GM23338 (cell line): ENCODE measurements around the gene CHSY1. TPM values are rescaled to one million over a fixed set of nuclear protein-coding genes. Genes with fewer than 3 reads are reported as not detected.

Experiments
- ATAC-seq: fragments of 200-7000 bp; cut with Tn5 transposase; 3 replicates; pipeline ENCODE4 v1.9.1; 2020
- DNase-seq: peaks from one replicate; pipeline ENCODE4 v3.0.0-alpha.2; 2015; ENCODE audit warnings: low spot score
- H2AFZ ChIP-seq: fragments of 200-600 bp; sonication (generic); 2 replicates; pipeline ENCODE4 v1.8.0; 2016; ENCODE audit warnings: antibody characterized with exemption, mild to moderate bottlenecking, moderate library complexity
- H3F3A ChIP-seq: fragments of 200-600 bp; sonication (generic); replicated peaks from 2 replicates; pipeline ENCODE4 v1.8.0; 2017; ENCODE audit warnings: antibody characterized with exemption, mixed run types, low read depth
- H3K27ac ChIP-seq: fragments of 200-600 bp; sonication (generic); 2 replicates; pipeline ENCODE4 v1.6.1; 2016; ENCODE audit warnings: low read depth
- H3K27me3 ChIP-seq: fragments of 200-600 bp; sonication (generic); 2 replicates; pipeline ENCODE4 v1.8.0; 2016; ENCODE audit warnings: mild to moderate bottlenecking, mixed run types, moderate library complexity; ENCODE audit not compliant: insufficient read depth
- H3K36me3 ChIP-seq: fragments of 200-600 bp; sonication (generic); 2 replicates; pipeline ENCODE4 v1.8.0; 2016; ENCODE audit warnings: mild to moderate bottlenecking; ENCODE audit not compliant: insufficient read depth
- H3K4me1 ChIP-seq: fragments of 200-600 bp; sonication (generic); 2 replicates; pipeline ENCODE4 v1.8.0; 2016; ENCODE audit warnings: mild to moderate bottlenecking, moderate library complexity; ENCODE audit not compliant: insufficient read depth
- H3K4me2 ChIP-seq: fragments of 200-600 bp; sonication (generic); 2 replicates; pipeline ENCODE4 v1.7.1; 2017; ENCODE audit warnings: mixed run types
- H3K4me3 ChIP-seq: fragments of 200-600 bp; sonication (generic); 2 replicates; pipeline ENCODE4 v1.6.1; 2016; ENCODE audit warnings: mixed run types
- H3K79me2 ChIP-seq: fragments of 200-600 bp; sonication (generic); replicated peaks from 2 replicates; pipeline ENCODE4 v1.8.0; 2017; ENCODE audit warnings: mild to moderate bottlenecking; ENCODE audit not compliant: insufficient read depth
- H3K9me2 ChIP-seq: fragments of 200-600 bp; sonication (generic); 2 replicates; pipeline ENCODE4 v1.8.0; 2017; ENCODE audit not compliant: insufficient read depth
- H4K20me1 ChIP-seq: fragments of 200-600 bp; sonication (generic); replicated peaks from 2 replicates; pipeline ENCODE4 v1.8.0; 2017; ENCODE audit warnings: mild to moderate bottlenecking; ENCODE audit not compliant: insufficient read depth
- H3K27ac Mint-ChIP-seq: 2 replicates; pipeline ENCODE4 v1.8.0; 2020; ENCODE audit warnings: inconsistent platforms, mild to moderate bottlenecking, moderate library complexity, mixed read lengths
- H3K27me3 Mint-ChIP-seq: 3 replicates; pipeline ENCODE4 v1.8.0; 2022; ENCODE audit warnings: low read depth, mild to moderate bottlenecking, moderate library complexity, mixed read lengths, inconsistent platforms; ENCODE audit not compliant: insufficient read depth, poor library complexity
- H3K36me3 Mint-ChIP-seq: 3 replicates; pipeline ENCODE4 v1.8.0; 2021; ENCODE audit warnings: low read depth, mild to moderate bottlenecking, inconsistent platforms, moderate library complexity, mixed read lengths
- H3K4me1 Mint-ChIP-seq: 3 replicates; pipeline ENCODE4 v1.8.0; 2020; ENCODE audit warnings: mild to moderate bottlenecking, inconsistent platforms, mixed read lengths
- H3K4me3 Mint-ChIP-seq: 3 replicates; pipeline ENCODE4 v1.8.0; 2021; ENCODE audit warnings: moderate library complexity, mild to moderate bottlenecking, inconsistent platforms, mixed read lengths
- H3K9me3 Mint-ChIP-seq: 3 replicates; pipeline ENCODE4 v1.8.0; 2020; ENCODE audit warnings: moderate library complexity, mild to moderate bottlenecking, inconsistent platforms, mixed read lengths
- CREB1 ChIP-seq: fragments of 250-450 bp; sonication (Bioruptor Pico); IDR thresholded peaks from 2 replicates; pipeline ENCODE4 v1.5.0; 2020; ENCODE audit warnings: low read depth, mild to moderate bottlenecking, moderate library complexity
- EZH2 ChIP-seq: fragments of 200-600 bp; sonication (generic); IDR thresholded peaks from one replicate; pipeline ENCODE4 v1.8.0; 2017; ENCODE audit warnings: antibody characterized with exemption, mild to moderate bottlenecking, low read depth; ENCODE audit not compliant: unreplicated experiment
- EZH2phosphoT487 ChIP-seq: fragments of 200-600 bp; sonication (generic); IDR thresholded peaks from one replicate; pipeline ENCODE4 v1.8.1; 2018; ENCODE audit warnings: antibody characterized with exemption; ENCODE audit not compliant: unreplicated experiment
- JUNB ChIP-seq: IDR thresholded peaks from one replicate; pipeline ENCODE4 v1.6.1; 2016; ENCODE audit warnings: antibody characterized with exemption; ENCODE audit not compliant: unreplicated experiment
- NANOG ChIP-seq: IDR thresholded peaks from 2 replicates; pipeline ENCODE4 v1.6.1; 2016; ENCODE audit warnings: antibody characterized with exemption, borderline replicate concordance
- POLR2AphosphoS5 ChIP-seq: IDR thresholded peaks from 2 replicates; pipeline ENCODE4 v1.6.1; 2016; ENCODE audit warnings: antibody characterized with exemption, low read depth
- STAT1 ChIP-seq: IDR thresholded peaks from one replicate; pipeline ENCODE4 v1.6.1; 2016; ENCODE audit warnings: antibody characterized with exemption; ENCODE audit not compliant: unreplicated experiment
- ZNF114 ChIP-seq: fragments of 250-450 bp; sonication (Bioruptor Pico); IDR thresholded peaks from 2 replicates; pipeline ENCODE4 v1.5.0; 2020; ENCODE audit warnings: mild to moderate bottlenecking, moderate library complexity
- ZNF331 ChIP-seq: fragments of 250-450 bp; sonication (Bioruptor Pico); IDR thresholded peaks from 2 replicates; pipeline ENCODE4 v1.5.0; 2020; ENCODE audit warnings: low read depth, mild to moderate bottlenecking, moderate library complexity
- polyA plus RNA-seq: library from polyadenylated mRNA; unstranded; fragments of >200 nt; fragmentation: Nextera tagmentation; extraction: Ambion mirVana; gene quantifications from 2 replicates; pipeline ENCODE4 v1.2.1, GENCODE V29; 2016
- total RNA-seq: library from RNA; depleted of rRNA; stranded (reverse); fragments of >200 nt; shearing (Covaris generic); gene quantifications from 2 replicates; pipeline ENCODE4 v1.2.3, GENCODE V29; 2014
- TF ChIP-seq, protein P1 (sequence below): IDR thresholded peaks from one replicate; pipeline ENCODE4 v1.6.1; 2018; ENCODE audit warnings: antibody characterized with exemption; ENCODE audit not compliant: unreplicated experiment
- TF ChIP-seq, protein P2 (sequence below), 2 experiments: fragments of 200-600 bp in 1 of 2; sonication (generic) in 1 of 2; conservative IDR thresholded peaks; 2 replicates each; pipeline versions ENCODE4 v1.5.1 to v1.6.1; 2016 to 2017; ENCODE audit warnings: antibody characterized with exemption in 2 of 2, low read depth in 2 of 2, mild to moderate bottlenecking in 2 of 2, moderate library complexity in 1 of 2
- TF ChIP-seq, protein P3 (sequence below): fragments of 250-450 bp; sonication (Bioruptor Pico); IDR thresholded peaks from 2 replicates; pipeline ENCODE4 v1.5.0; 2020; ENCODE audit warnings: mild to moderate bottlenecking, moderate library complexity
- TF ChIP-seq, protein P4 (sequence below): IDR thresholded peaks from 2 replicates; pipeline ENCODE4 v1.6.1; 2016; ENCODE audit warnings: antibody characterized with exemption

The CHSY1 gene
- total and polyA plus RNA-seq, 2 experiments from 2014 or later = 9.8 to 47.7 TPM

GRCh38 chr15:101198800-101199199 lies 53.0 kb downstream of the CHSY1 start:
- Histone ChIP-seq H3K4me2 (peak overlapping the region; percentile 38), H3K4me3 (no peak overlapping the region), H3K27me3 (no peaks in the 10 kb centered on the region), H3K27ac (peak overlapping the region; percentile 76; the same call in 1 of the 2 replicates), H4K20me1 (peaks cover 43% of the 10 kb centered on the region), H3K36me3 (no peaks in the 10 kb centered on the region), H3K4me1 (peaks cover 48% of the 10 kb centered on the region), H3F3A (no peaks in the 10 kb centered on the region), H2AFZ (no peak overlapping the region), H3K9me2 (no peaks in the 10 kb centered on the region), H3K79me2 (peaks cover 85% of the 10 kb centered on the region)
- no peak overlapping the region for H3K4me3 Mint-ChIP-seq
- peak; percentile 24 for DNase-seq
- peaks cover 65% of the 10 kb centered on the region for H3K4me1 Mint-ChIP-seq
- TF ChIP-seq CREB1 (CRISPR knock-in tag) = no peak
- TF ChIP-seq NANOG = no peak
- TF ChIP-seq STAT1 = no peak
- no peak for TF ChIP-seq JUNB
- TF ChIP-seq, protein P1, sequence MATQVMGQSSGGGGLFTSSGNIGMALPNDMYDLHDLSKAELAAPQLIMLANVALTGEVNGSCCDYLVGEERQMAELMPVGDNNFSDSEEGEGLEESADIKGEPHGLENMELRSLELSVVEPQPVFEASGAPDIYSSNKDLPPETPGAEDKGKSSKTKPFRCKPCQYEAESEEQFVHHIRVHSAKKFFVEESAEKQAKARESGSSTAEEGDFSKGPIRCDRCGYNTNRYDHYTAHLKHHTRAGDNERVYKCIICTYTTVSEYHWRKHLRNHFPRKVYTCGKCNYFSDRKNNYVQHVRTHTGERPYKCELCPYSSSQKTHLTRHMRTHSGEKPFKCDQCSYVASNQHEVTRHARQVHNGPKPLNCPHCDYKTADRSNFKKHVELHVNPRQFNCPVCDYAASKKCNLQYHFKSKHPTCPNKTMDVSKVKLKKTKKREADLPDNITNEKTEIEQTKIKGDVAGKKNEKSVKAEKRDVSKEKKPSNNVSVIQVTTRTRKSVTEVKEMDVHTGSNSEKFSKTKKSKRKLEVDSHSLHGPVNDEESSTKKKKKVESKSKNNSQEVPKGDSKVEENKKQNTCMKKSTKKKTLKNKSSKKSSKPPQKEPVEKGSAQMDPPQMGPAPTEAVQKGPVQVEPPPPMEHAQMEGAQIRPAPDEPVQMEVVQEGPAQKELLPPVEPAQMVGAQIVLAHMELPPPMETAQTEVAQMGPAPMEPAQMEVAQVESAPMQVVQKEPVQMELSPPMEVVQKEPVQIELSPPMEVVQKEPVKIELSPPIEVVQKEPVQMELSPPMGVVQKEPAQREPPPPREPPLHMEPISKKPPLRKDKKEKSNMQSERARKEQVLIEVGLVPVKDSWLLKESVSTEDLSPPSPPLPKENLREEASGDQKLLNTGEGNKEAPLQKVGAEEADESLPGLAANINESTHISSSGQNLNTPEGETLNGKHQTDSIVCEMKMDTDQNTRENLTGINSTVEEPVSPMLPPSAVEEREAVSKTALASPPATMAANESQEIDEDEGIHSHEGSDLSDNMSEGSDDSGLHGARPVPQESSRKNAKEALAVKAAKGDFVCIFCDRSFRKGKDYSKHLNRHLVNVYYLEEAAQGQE = no peak
- TF ChIP-seq EZH2 = no peak
- TF ChIP-seq, protein P2, sequence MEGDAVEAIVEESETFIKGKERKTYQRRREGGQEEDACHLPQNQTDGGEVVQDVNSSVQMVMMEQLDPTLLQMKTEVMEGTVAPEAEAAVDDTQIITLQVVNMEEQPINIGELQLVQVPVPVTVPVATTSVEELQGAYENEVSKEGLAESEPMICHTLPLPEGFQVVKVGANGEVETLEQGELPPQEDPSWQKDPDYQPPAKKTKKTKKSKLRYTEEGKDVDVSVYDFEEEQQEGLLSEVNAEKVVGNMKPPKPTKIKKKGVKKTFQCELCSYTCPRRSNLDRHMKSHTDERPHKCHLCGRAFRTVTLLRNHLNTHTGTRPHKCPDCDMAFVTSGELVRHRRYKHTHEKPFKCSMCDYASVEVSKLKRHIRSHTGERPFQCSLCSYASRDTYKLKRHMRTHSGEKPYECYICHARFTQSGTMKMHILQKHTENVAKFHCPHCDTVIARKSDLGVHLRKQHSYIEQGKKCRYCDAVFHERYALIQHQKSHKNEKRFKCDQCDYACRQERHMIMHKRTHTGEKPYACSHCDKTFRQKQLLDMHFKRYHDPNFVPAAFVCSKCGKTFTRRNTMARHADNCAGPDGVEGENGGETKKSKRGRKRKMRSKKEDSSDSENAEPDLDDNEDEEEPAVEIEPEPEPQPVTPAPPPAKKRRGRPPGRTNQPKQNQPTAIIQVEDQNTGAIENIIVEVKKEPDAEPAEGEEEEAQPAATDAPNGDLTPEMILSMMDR (conservative IDR thresholded peaks at IDR 0.05; ENCODE audit: low read depth in 2 of 2) = no peak
- TF ChIP-seq ZNF331 (CRISPR knock-in tag) = no peak
- TF ChIP-seq POLR2AphosphoS5 = no peak
- TF ChIP-seq, protein P3, sequence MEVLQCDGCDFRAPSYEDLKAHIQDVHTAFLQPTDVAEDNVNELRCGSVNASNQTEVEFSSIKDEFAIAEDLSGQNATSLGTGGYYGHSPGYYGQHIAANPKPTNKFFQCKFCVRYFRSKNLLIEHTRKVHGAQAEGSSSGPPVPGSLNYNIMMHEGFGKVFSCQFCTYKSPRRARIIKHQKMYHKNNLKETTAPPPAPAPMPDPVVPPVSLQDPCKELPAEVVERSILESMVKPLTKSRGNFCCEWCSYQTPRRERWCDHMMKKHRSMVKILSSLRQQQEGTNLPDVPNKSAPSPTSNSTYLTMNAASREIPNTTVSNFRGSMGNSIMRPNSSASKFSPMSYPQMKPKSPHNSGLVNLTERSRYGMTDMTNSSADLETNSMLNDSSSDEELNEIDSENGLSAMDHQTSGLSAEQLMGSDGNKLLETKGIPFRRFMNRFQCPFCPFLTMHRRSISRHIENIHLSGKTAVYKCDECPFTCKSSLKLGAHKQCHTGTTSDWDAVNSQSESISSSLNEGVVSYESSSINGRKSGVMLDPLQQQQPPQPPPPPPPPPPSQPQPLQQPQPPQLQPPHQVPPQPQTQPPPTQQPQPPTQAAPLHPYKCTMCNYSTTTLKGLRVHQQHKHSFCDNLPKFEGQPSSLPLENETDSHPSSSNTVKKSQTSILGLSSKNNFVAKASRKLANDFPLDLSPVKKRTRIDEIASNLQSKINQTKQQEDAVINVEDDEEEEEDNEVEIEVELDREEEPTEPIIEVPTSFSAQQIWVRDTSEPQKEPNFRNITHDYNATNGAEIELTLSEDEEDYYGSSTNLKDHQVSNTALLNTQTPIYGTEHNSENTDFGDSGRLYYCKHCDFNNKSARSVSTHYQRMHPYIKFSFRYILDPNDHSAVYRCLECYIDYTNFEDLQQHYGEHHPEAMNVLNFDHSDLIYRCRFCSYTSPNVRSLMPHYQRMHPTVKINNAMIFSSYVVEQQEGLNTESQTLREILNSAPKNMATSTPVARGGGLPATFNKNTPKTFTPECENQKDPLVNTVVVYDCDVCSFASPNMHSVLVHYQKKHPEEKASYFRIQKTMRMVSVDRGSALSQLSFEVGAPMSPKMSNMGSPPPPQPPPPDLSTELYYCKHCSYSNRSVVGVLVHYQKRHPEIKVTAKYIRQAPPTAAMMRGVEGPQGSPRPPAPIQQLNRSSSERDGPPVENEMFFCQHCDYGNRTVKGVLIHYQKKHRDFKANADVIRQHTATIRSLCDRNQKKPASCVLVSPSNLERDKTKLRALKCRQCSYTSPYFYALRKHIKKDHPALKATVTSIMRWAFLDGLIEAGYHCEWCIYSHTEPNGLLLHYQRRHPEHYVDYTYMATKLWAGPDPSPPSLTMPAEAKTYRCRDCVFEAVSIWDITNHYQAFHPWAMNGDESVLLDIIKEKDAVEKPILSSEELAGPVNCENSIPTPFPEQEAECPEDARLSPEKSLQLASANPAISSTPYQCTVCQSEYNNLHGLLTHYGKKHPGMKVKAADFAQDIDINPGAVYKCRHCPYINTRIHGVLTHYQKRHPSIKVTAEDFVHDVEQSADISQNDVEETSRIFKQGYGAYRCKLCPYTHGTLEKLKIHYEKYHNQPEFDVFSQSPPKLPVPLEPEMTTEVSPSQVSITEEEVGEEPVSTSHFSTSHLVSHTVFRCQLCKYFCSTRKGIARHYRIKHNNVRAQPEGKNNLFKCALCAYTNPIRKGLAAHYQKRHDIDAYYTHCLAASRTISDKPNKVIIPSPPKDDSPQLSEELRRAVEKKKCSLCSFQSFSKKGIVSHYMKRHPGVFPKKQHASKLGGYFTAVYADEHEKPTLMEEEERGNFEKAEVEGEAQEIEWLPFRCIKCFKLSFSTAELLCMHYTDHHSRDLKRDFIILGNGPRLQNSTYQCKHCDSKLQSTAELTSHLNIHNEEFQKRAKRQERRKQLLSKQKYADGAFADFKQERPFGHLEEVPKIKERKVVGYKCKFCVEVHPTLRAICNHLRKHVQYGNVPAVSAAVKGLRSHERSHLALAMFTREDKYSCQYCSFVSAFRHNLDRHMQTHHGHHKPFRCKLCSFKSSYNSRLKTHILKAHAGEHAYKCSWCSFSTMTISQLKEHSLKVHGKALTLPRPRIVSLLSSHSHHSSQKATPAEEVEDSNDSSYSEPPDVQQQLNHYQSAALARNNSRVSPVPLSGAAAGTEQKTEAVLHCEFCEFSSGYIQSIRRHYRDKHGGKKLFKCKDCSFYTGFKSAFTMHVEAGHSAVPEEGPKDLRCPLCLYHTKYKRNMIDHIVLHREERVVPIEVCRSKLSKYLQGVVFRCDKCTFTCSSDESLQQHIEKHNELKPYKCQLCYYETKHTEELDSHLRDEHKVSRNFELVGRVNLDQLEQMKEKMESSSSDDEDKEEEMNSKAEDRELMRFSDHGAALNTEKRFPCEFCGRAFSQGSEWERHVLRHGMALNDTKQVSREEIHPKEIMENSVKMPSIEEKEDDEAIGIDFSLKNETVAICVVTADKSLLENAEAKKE = no peak
- TF ChIP-seq, protein P4, sequence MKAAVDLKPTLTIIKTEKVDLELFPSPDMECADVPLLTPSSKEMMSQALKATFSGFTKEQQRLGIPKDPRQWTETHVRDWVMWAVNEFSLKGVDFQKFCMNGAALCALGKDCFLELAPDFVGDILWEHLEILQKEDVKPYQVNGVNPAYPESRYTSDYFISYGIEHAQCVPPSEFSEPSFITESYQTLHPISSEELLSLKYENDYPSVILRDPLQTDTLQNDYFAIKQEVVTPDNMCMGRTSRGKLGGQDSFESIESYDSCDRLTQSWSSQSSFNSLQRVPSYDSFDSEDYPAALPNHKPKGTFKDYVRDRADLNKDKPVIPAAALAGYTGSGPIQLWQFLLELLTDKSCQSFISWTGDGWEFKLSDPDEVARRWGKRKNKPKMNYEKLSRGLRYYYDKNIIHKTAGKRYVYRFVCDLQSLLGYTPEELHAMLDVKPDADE = no peak
- no peak for TF ChIP-seq ZNF114 (CRISPR knock-in tag)
- no peak for TF ChIP-seq EZH2phosphoT487
- peak; percentile 18 for ATAC-seq
- H3K27me3 Mint-ChIP-seq = peaks cover 13% of the 10 kb centered on the region
- H3K36me3 Mint-ChIP-seq = no peaks in the 10 kb centered on the region
- H3K27ac Mint-ChIP-seq = no peak overlapping the region
- H3K9me3 Mint-ChIP-seq = no peaks in the 10 kb centered on the region
